A673 (cell line): ENCODE data around the gene IQCE. TPM values are rescaled to one million over a fixed set of nuclear protein-coding genes. Genes with fewer than 3 reads are reported as not detected.

Experiments
- BruUV-seq: library from RNA; stranded (reverse); fragments of 400-500 nt; replicated peaks from 2 replicates; lab custom pipeline; 2021; lab: Mats Ljungman, UMichigan
- CTCF ChIA-PET: fragments of 300-600 bp; sonication (Branson Sonifier 250); formaldehyde crosslinking; loops from one replicate; lab custom pipeline; 2022; ENCODE audit warnings: antibody characterized with exemption; lab: Charles Lee
- POLR2A ChIA-PET: fragments of 300-600 bp; sonication (Branson Sonifier 250); formaldehyde crosslinking; loops from one replicate; lab custom pipeline; 2022; ENCODE audit warnings: antibody characterized with exemption; ENCODE audit not compliant: low non-redundant PET; lab: Charles Lee
- DNase-seq: peaks from one replicate; pipeline ENCODE4 v3.0.0-alpha.2; 2015; ENCODE audit warnings: low spot score
- H3K27ac ChIP-seq: fragments of 200-600 bp; sonication (generic); 2 replicates; pipeline ENCODE4 v1.5.1; 2016; ENCODE audit warnings: mixed run types, low read depth, mild to moderate bottlenecking, mixed read lengths, antibody characterized with exemption, low read length; ENCODE audit not compliant: poor library complexity, severe bottlenecking
- H3K27me3 ChIP-seq: fragments of 200-600 bp; sonication (generic); replicated peaks from 2 replicates; pipeline ENCODE4 v1.6.1; 2017; ENCODE audit warnings: mixed run types, low read depth, mild to moderate bottlenecking, mixed read lengths, antibody characterized with exemption, low read length; ENCODE audit not compliant: insufficient read depth, poor library complexity
- H3K36me3 ChIP-seq: fragments of 200-600 bp; sonication (generic); 2 replicates; pipeline ENCODE4 v1.6.1; 2016; ENCODE audit warnings: mixed run types, mild to moderate bottlenecking, mixed read lengths, antibody characterized with exemption, low read length; ENCODE audit not compliant: insufficient read depth, poor library complexity, severe bottlenecking
- H3K4me1 ChIP-seq: fragments of 200-600 bp; sonication (generic); 2 replicates; pipeline ENCODE4 v1.6.1; 2017; ENCODE audit warnings: mixed run types, mild to moderate bottlenecking, mixed read lengths, antibody characterized with exemption, low read length; ENCODE audit not compliant: insufficient read depth, poor library complexity, severe bottlenecking
- H3K4me3 ChIP-seq: fragments of 200-600 bp; sonication (generic); 2 replicates; pipeline ENCODE4 v1.5.1; 2016; ENCODE audit warnings: low read depth, mixed run types, mild to moderate bottlenecking, mixed read lengths, low read length; ENCODE audit not compliant: poor library complexity, severe bottlenecking
- H3K9me3 ChIP-seq: fragments of 200-600 bp; sonication (generic); 2 replicates; pipeline ENCODE4 v1.6.1; 2016; ENCODE audit warnings: mixed run types, low read depth, mild to moderate bottlenecking, mixed read lengths, antibody characterized with exemption, low read length; ENCODE audit not compliant: poor library complexity, severe bottlenecking
- EZH2 ChIP-seq: fragments of 200-600 bp; sonication (generic); IDR thresholded peaks from 2 replicates; pipeline ENCODE4 v1.6.1; 2017; ENCODE audit warnings: borderline replicate concordance, low read depth, mild to moderate bottlenecking, mixed read lengths, antibody characterized with exemption, low read length; ENCODE audit not compliant: poor library complexity, severe bottlenecking
- intact Hi-C: fragments of 100-400 bp; cut with micrococcal nuclease; formaldehyde crosslinking; loops from one replicate; pipeline ENCODE4 v1.10.0; 2022; ENCODE audit not compliant: unreplicated experiment
- total RNA-seq: library from RNA; stranded (reverse); gene quantifications from 2 replicates; pipeline ENCODE4 v1.2.3, GENCODE V29; 2021
- TF ChIP-seq, protein P1 (sequence below): fragments of 300-800, 200-600 bp; sonication (generic); conservative IDR thresholded peaks from 2 replicates; pipeline ENCODE4 v1.5.1; 2017; ENCODE audit warnings: low read depth, mild to moderate bottlenecking, antibody characterized with exemption, low read length, moderate library complexity, mixed read lengths

The IQCE gene
- total RNA-seq, 1 experiment from 2014 or later: 35.4 TPM

DNA sequence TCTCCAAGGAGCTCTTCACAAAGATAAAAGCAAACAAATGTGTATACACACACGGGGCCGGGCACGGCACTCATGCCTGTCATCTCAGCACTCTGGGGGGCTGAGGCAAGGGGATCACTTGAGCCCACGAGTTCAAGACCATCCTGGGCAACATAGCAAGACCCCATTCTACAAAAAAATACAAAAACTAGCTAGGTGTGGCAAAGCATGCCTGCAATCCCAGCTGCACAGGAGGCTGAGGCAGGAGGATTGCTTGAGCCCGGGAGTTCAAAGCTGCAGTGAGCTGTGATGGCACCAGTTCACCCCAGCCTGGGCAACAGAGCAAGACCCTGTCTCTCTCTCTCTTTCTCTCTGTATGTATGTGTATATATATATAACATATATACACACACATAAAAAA lies 95.3 kb downstream of the IQCE start:
- POLR2A ChIA-PET: no interaction called here
- BruUV-seq: no TSS peak

DNA sequence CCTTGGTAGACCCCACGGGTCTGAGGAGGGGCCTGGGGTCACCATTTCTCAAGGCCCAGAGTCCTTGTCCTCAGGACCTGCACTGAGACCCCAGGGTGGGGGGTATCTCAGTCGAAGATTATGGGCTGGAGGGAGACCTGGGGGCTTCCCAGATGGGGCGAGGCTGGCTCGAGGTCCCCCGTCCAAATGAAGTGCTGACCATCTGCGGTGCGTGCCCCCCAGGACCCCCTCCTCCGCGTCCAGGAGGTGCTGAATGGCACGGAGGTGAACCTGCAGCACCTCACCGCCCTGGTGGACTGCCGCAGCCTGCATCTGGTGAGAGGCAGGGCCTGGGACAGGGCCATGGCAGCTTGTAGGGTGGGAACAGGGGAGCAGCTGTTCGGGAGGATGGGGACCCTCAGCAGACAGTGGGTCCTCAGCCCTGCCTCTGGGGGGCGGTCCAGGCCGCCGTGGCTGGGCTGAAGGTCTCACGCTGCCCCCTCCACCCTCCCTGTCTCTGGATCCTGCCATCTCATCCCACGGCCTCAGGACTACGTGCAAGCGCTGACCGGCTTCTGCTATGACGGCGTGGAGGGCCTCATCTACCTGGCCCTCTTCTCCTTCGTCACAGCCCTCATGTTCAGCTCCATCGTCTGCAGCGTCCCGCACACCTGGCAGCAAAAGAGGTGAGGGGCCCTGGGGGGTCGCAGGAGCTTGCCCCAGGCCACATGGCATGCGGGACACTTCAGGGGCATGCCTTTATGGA lies 97.3 kb downstream of the IQCE start:
- Histone ChIP-seq H3K9me3 (no peaks in the 10 kb centered on the region), H3K36me3 (peaks cover 37% of the 10 kb centered on the region), H3K4me3 (no peak overlapping the region), H3K4me1 (no peaks in the 10 kb centered on the region), H3K27me3 (no peaks in the 10 kb centered on the region), H3K27ac (no peak overlapping the region)
- no peak for DNase-seq
- TF ChIP-seq EZH2: no peak
- TF ChIP-seq, protein P1, sequence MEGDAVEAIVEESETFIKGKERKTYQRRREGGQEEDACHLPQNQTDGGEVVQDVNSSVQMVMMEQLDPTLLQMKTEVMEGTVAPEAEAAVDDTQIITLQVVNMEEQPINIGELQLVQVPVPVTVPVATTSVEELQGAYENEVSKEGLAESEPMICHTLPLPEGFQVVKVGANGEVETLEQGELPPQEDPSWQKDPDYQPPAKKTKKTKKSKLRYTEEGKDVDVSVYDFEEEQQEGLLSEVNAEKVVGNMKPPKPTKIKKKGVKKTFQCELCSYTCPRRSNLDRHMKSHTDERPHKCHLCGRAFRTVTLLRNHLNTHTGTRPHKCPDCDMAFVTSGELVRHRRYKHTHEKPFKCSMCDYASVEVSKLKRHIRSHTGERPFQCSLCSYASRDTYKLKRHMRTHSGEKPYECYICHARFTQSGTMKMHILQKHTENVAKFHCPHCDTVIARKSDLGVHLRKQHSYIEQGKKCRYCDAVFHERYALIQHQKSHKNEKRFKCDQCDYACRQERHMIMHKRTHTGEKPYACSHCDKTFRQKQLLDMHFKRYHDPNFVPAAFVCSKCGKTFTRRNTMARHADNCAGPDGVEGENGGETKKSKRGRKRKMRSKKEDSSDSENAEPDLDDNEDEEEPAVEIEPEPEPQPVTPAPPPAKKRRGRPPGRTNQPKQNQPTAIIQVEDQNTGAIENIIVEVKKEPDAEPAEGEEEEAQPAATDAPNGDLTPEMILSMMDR: no peak
- BruUV-seq: no TSS peak
- intact Hi-C loops: no loop called here
- ChIA-PET POLR2A (no interaction called here), CTCF (no interaction called here)

More for the DNA sequence above, 95.3 kb downstream of the IQCE start:
- H3K36me3 ChIP-seq: peaks cover 38% of the 10 kb centered on the region
- no peak for DNase-seq
- H3K9me3 ChIP-seq: no peaks in the 10 kb centered on the region
- CTCF ChIA-PET: no interaction called here
- no peak overlapping the region for H3K4me3 ChIP-seq
- no peak for TF ChIP-seq EZH2
- TF ChIP-seq, protein P1: no peak
- H3K27ac ChIP-seq: no peak overlapping the region
- no peaks in the 10 kb centered on the region for H3K27me3 ChIP-seq
- intact Hi-C loops: no loop called here
- H3K4me1 ChIP-seq: no peaks in the 10 kb centered on the region

DNA sequence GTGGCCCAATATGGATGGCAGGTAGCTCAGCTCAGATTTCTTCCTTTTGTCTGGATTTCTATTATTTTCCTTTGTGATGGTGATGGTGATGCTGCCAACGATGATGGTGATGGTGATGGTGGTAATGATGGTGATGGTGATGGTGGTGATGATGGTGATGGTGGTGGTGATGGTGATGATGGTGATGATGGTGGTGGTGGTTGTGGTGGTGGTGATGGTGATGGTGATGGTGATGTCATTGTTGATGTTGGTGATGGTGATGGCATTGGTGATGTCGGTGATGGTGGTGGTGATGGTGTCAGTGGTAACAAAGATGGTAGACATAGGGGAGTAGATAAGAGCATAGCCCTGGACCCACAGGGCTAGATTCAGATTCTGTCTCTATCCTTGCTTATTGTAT lies 98.4 kb downstream of the IQCE start:
- Histone ChIP-seq H3K9me3 (no peaks in the 10 kb centered on the region), H3K36me3 (peaks cover 35% of the 10 kb centered on the region), H3K27ac (no peak overlapping the region), H3K4me1 (no peaks in the 10 kb centered on the region), H3K4me3 (no peak overlapping the region), H3K27me3 (no peaks in the 10 kb centered on the region)
- CTCF ChIA-PET: interaction anchor here (0.5 kb wide), 1 partner anchor 14 kb away, joined by 3 read pairs; no protein-coding TSS in a partner anchor
- POLR2A ChIA-PET: interaction anchor here (0.5 kb wide), 1 partner anchor 15 kb away, joined by 11 read pairs; no protein-coding TSS in a partner anchor
- intact Hi-C loops: no loop called here
- DNase-seq: no peak
- TF ChIP-seq EZH2: no peak
- TF ChIP-seq, protein P1: no peak
- BruUV-seq: no TSS peak
